Stimulated activated CD4-positive, alpha-beta T cell treated with anti-CD3 and anti-CD28 coated beads, TNF-alpha, amount 100 ng/mL, for 24 hours (primary cell): ENCODE results near the gene BCL2L14.
A peak's percentile ranks its signal among the peaks of the same experiment; 100 is the strongest.

Experiments
- DNase-seq, 3 experiments: peaks; one replicate each; pipeline ENCODE4 v3.0.0-alpha.2; 2020; ENCODE audit warnings: low read depth in 3 of 3

Gene BCL2L14, protein sequence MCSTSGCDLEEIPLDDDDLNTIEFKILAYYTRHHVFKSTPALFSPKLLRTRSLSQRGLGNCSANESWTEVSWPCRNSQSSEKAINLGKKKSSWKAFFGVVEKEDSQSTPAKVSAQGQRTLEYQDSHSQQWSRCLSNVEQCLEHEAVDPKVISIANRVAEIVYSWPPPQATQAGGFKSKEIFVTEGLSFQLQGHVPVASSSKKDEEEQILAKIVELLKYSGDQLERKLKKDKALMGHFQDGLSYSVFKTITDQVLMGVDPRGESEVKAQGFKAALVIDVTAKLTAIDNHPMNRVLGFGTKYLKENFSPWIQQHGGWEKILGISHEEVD

DNA sequence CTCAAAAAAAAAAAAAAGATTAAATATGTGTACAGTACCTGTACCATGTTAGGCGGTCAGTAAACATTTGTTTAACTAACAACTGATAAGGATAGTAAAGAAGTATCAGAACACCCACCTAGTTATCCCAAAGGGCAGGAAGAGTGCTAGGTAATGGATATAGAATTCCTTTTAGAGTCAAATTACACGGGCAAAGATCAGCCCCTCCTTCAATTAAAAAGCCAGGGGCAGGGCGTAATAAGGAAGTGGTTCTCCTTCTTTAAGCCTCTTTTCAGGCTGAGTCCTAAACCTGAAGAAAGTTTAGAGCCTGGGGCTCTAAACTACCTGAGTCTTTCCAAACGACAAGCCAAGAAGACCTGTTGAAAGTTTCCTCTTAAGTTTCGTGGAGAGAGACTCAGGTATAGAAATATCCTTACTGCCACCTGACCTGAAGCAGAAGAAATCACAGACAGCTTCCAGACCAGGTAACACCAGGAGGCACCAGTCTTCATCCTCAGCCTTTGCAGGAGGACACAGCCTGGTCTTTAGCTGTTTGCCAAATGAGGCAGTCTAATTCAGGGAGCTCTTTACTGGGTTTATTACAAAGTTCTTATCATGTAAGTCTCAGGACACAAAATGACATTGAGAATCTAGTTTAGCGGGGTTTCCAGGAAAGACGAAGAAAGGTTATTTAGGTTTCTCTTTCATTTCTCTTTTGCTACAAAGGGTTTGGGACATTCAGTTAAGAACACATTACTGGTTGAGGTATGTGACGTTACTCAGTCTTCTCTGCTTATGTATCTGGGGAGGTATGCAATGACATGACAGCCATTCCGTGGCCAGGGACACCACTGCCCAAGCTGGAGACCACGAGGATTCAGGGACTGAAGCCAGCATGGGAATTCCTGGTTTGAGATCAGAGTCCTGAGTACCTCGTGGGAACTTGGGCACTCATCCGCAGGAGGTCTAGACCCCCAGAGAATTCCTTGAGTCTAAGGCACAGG lies at the start of gene BCL2L14:
BCL2L14 (plus strand) TSS at position 266 of the 983 bp plus-strand sequence. CDS start 8,367 bp downstream, outside the sequence.
- DNase-seq: no peak

DNA sequence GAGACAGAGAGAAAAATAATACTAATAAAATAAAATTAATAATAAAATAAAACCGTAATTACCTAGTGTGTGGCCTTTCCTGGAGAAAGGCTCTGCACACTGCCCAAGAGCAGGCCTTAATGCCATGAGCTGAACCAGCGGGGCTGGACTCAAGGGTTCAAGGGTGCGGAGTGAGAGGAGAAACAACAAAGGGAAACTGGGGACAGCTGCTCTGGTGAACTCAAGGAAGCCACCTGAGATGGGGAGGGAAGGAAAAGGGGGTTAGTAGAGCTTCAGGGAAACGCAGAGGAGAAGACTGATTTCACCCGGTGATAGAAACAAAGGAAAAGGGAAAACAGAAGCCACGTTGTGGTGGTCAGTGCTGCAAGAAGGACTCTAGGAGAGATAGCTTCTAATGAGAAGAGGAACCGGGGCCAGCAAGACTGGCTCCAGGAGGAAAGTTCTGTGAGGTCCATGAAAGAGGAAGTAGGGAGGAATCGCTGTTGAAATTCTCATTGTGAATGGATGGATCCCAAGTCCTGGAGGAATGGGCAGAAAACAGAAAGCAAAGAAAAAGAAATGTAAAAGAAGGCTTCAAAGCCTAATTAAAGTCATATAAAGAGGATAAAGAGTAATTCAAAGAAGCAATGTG lies 48.3 kb upstream of the BCL2L14 start:
- no peak for DNase-seq

DNA sequence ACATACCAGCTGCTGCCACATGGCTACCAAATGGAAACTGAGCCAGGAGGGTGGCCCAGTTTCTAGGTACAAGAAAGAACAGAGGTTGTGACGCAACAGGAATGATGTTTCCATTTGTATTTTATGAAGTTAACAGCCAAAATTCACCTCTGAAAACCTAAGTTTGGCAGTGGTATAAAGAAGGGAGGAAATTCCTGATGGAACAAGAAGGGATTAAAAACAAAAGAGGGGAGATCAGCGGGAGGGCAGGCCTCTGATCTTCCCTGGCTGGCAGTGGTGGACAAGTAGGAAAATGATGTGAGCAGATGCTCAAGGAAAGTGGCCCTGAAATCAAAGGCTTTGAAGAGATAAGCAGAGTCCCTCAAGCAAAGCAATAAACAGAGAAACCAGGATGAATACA lies 47.3 kb upstream of the BCL2L14 start:
- no peak for DNase-seq

DNA sequence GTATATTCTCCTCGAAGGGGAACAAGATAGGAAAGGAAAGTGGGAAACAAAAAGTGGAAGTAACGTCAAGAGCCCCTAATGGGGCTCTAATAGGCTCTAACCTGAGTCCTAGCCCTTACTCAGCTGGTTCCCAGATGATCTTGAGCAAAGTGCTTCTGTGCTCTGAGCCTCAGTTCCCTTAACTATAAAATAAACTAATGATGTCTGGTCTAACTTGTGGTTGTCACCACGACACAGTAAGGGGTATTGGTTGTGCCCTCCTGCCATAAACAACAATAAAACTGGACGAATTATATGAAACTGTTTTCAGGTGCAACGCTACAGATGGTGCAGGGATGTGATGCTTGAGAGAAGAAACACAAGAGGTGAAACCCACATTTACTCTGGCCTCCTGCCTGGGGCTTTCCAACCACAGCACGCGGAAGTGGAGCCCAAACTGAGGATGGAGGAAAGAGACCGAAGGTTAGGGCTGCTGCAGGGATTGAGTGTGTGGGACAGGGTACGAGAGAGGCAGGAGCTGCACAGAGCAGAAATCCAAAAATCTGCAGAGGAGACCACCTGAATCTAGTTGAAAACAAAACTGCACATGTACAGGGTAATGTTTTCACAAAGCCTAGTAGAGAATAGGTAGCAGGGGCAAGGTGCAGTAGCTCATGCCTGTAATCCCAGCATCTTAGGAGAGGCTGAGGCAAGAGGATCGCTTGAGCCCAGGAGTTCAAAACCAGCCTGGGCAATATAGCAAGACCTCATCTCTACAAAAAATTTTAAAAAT lies 45.6 kb upstream of the BCL2L14 start:
- peak in 1 of 3 experiments; percentile 37 for DNase-seq

DNA sequence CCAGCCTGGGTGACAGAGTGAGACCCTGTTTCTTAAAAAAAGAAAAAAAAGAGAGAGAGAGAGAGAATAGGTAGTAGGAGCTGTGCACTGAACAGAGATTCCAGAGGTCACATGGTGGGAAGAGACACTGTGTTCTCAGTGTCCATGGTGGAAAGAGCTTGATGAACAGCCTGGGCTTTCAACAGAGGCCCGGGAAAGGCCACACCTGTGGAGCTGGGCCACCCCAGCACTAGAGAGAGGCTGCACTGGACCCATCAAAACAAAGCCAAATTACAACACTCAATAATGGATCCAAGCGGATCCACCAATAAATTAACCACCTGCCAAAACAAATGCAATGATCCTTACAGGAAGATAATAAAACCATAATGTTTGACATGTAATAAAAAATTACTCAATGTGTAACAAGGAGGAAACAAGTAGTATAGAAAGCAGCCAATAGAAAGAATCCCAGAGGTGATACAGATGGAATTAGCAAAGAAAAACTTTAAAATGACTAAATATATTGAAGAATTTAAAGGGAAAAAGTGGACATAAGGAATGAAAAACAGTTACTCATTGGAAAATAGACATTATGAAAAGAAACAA lies 44.8 kb upstream of the BCL2L14 start:
- DNase-seq: no peak

DNA sequence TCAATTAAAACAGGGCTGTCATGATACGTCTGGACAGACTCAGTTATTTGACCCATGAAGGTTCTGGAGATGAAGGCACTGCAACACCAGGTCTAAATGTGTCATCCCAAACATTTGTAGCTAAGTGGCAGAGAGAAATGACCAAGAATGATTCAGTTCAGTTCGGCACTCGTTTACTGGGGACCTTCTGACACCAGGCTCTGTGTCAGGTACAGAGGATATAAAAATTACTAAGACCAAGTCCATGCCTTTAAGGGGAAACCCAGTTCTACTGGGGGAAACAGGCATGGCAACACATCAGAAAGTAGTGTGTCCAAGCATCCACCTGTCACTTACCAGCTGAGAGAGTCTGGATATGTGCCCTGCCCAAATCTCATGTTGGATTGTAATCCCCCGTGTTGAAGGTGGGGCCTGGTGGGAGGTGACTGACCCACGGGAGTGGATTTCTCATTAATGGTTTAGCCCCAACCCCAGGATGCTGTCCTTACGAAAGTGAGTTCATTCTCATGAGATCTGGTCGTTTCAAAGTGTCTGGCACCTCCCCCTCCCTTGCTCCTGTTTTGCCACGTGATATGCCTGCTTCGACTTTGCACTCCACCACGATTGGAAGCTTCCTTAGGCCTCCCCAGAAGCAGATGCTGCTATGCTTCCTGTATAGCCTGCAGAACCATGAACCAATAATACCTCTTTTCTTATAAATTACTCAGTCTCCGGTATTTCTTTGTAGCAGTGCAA lies 41.9 kb upstream of the BCL2L14 start:
- no peak for DNase-seq

DNA sequence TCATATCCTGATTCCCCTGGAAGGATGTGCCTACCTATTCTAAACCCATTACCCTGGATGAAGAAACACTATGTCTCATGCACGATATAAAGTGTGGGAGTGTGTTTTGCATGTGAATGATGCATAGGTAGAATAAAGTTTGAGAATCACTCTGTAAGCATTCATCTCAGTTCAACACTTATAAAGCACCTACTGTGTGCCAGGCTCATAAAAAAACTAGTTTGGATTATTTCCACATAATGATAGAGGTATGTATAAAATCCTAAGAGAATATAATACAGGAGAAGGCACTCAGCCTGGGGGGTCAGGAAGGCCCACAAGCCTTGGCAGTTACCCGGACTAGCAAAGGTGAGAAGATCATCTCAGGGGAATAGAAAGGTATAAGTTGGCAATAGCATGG lies 41.1 kb upstream of the BCL2L14 start:
- DNase-seq: no peak

DNA sequence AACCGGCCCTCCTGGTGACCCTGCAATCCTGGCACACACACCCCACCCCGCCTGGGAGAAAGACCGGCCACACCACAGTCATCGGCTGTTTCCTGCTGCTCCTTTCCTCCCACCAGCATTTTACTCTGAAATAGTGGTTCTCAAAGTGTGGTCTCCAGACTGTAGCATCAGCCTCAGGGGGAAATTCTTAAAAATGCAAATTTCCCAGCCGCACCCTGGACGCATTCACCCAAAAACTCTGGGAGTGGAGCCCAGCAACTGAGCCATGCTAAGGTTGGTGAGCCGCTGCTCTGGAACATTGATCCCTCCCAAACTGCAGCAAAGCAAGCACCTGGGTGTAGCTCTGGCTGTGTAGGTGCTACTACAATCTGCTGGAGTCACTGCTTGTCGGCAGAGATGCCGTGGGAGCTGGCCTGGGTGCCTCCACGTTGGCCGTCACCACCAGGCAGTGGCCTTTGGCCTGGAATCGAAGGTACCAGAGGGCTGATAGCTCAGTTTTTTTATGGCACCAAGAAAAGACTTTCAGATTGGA lies 38.4 kb upstream of the BCL2L14 start:
- no peak for DNase-seq

DNA sequence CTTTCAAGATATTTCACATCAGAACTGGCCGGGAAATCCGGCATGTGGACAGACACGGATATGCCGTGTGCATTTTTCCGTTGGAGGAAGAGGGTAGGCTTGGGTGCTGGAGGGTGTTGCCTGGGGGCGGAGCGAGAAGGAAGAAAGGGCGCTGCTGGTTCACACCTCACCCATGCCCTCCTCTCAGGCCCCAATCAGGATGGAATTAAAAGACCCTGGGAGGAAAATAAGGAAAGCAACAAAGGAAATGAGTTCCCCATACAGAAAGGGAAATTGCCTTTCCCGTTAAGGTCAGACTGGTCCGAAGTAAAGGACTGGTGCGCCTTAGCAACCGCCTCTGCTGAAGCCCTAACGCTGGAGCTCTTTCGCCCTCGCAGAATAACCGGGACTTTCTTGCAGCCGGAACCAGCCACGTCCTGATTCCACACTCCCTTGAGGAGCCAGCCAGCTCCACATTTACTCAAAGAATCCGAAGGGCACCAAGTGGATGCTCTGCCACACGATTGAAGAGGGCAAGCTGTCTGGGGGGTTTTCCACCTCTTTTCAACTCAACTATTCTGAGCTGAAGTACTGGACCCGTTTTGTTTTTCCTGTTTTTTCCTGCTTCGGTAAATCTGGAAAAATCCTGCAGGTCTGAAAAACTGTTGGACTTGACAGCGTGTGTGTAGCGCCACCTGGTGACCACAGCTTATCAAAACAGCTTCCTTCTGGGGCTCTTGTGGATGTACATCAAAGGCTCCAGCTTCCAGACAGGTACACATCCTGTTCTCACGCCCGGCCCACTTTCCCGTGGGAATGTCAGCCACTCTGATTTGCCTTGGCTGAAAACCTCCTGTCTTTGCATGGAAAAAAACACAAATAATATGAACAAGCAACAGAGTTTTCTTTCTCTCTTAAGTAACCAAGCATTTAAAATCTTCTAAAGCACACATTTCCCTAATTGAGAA lies 37.6 kb upstream of the BCL2L14 start:
- DNase-seq: peak in 2 of 3 experiments; percentile 53 to 68

DNA sequence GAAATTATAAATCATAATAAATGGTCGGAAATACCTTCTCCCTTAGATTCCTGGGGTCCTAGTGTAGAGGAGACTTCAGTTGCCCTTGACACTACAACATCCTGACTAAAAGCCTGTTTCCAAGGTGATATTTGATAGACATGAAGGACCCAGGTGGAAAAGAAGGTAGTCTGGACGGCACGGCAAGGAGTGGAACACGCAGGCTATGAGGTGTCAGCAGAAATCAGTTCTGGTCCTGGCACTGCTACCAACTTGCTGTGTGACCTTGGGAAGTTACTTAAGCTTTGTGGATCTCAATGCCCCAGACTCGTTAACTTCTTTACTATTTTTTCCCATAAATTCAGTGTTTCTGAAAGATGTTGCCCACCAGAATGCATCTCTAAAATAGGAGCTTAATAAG lies 36.9 kb upstream of the BCL2L14 start:
- DNase-seq: no peak

DNA sequence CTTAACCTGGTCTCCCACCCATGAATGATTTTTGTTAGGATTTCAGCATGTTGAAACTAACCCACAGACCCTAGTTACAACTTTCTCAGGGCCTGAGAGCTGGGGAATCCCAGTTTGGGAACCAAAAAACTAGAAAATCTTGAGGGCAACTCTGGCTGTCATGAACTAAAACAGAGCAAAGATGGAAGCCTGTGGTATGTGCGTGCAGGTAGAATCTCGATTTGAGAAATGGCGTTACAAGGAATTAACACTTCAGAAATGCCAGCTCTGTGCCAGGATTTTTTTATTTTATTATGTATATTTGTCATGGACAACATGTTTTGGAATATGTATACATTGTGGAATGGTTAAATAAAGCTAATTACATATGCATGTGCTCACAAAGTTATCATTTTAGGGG lies 36.4 kb upstream of the BCL2L14 start:
- no peak for DNase-seq

DNA sequence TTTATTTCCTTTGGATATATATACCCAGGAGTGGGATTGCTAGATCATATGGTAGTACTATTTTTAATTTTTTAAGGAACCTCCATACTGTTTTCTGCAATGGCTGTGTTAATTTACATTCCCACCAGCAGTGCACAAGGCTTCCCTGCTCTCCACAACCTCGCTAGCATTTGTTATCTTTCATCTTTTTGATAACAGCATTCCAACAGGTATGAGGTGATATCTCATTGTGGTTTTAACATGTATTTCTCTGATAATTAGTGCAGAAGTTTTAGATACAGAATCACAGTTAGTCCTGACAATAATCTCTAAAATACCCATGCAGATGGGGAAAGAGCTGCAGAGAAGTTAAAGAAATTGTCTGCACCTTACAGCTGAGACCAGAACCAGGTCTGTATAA lies 35.5 kb upstream of the BCL2L14 start:
- no peak for DNase-seq

DNA sequence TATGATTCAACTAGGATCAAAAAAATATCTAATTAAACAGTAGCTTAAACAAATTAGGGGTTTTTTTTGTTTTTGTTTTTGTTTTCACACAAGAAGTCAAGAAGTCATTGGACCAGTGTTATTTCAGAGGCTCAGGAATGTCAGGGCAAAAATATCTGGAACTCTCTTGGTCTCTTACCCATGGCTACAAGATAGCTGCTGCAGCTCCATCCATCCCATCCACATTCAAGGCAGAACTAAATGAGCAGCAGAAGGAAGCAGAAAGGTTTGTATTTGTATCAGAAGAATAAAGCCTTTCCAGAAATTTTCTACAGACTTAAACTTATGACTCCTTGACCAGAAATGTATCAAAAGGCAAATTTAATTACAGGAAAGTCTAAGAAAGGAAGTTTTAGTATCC lies 33.8 kb upstream of the BCL2L14 start:
- DNase-seq: no peak

DNA sequence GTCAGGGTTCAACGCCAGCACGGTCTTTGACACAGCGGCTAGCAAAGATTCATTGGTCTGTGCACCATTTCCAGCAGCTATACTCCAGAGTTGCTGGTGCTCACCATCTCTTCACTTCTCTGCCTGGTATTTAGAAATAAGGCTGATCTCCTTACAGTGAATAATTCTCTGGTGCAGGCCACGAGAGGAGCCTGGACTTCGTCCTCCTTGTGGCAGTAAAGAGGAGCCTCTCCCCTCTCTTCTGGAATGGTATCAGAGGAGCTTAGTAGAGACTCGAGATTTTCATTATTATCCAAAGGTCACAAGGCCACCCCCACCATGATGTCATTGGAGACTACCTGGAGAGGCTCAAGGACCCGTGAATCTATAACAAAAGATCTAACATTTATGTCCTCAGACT lies 30.8 kb upstream of the BCL2L14 start:
- DNase-seq: no peak

DNA sequence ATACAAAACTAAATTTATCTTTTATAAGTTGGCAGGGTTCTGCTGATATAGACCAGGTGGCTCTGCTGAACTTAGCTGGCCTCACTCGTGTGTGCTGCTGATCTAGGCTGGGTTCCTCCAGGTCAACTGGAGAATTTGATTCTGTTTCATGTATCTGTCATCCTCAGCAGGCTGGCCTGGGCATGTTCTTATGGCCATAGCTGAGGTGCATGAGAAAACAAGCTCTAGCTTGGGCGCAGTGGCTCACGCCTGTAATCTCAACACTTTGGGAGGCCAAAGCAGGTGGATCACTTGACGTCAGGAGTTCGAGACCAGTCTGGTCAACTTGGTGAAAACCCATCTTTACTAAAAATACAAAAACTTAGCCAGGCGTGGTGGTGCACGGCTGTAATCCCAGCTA lies 24.3 kb upstream of the BCL2L14 start:
- DNase-seq: no peak

DNA sequence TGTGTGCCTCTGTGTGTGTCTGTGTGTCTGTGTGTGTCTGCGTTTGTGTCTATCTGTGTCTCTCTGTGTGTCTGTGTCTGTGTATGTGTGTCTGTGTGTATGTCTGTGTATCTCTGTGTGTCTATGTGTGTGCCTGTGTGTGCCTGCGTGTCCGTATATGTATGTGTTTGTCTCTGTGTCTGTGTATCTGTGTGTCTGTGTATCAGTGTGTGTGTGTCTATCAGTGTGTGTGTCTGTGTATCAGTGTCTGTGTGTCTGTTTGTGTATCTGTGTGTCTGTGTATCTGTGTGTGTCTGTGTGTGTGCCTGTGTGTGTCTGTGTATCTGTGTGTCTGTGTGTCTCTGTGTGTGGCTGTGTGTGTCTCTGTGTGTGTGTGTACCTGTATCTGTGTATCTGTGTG lies 23.1 kb upstream of the BCL2L14 start:
- no peak for DNase-seq

DNA sequence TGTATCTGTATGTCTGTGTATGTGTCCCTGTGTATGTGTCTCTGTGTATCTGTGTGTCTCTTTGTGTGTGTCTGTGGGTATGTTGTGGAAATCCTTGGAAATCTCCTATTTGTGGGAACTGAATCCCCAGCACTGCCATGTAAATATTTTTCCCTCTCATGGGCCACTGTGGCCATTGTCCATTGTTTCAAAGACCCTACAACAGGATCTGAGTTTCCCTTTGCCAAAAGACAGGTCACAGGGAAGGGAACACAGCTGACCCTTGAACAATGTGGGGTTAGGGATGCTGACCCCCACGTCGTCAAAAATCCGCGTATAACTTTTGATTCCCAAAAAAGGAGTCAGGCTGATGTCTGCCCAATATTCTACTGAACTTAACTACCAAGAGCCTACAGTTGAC lies 22.5 kb upstream of the BCL2L14 start:
- no peak for DNase-seq

DNA sequence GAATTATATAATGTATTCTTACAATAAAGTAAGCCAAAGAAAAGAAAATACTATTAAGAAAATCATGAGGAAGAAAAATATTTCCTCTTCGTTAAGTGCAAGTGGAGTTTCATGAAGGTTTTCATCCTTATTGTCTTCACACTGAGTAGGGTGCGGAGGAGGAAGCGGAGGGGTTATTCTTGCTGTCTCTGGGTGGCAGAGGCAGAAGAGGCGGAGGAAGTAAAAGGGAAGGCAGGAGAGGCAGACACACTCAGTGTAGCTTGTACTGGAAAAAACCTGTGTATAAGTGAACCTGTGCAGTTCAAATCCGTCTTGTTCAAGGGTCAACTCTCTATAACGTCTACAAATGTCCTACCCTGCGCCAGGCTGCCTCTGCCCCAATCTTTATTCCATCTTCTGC lies 22.0 kb upstream of the BCL2L14 start:
- DNase-seq: no peak

DNA sequence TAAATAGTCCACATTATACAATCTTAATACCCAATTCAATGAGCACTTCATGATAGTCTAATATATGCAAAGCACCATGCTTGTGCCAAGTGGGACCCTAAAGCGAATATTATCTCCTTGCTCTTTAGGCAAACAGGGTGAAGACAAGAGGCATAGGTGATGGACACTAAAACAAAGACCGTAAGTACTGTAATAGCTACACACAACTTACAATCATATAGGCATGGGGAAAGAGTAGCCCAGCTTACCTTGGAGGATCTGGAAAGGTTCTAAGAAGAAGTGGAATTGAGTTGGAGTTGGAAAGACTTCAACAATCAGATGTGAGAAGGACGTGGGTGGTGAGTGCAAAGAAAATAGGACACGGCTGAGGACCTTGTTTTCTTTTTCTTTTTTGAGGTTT lies 19.1 kb upstream of the BCL2L14 start:
- DNase-seq: no peak
